HG02623 (cell line): ENCODE measurements around the gene VASP.
A peak's percentile ranks its signal among the peaks of the same experiment; 100 is the strongest.

Experiments used
- ATAC-seq: cut with Tn5 transposase; IDR thresholded peaks from one replicate; pipeline ENCODE4 v1.9.1; 2021; ENCODE audit warnings: moderate library complexity; ENCODE audit not compliant: unreplicated experiment

VASP gene

GRCh38 chr19:45514376-45515051 lies 7.2 kb downstream of the VASP start:
- no peak for ATAC-seq

- ATAC-seq = no peak
Observed at GRCh38 chr19:45515081-45515624, 7.9 kb downstream of the VASP start.

GRCh38 chr19:45515807-45516401 lies 8.6 kb downstream of the VASP start:
- ATAC-seq = no peak

GRCh38 chr19:45517238-45517637 lies 10.0 kb downstream of the VASP start:
- ATAC-seq = no peak

- no peak for ATAC-seq
Observed at GRCh38 chr19:45517641-45518468, 10.6 kb downstream of the VASP start.

GRCh38 chr19:45518469-45518826 lies 11.2 kb downstream of the VASP start:
- no peak for ATAC-seq

GRCh38 chr19:45522010-45522941 lies 15.0 kb downstream of the VASP start:
- ATAC-seq = no peak

GRCh38 chr19:45523642-45524256 lies 16.5 kb downstream of the VASP start:
- ATAC-seq = peak; percentile 73

GRCh38 chr19:45524575-45525129 lies 17.4 kb downstream of the VASP start:
- ATAC-seq = no peak

GRCh38 chr19:45526143-45526542 lies 18.9 kb downstream of the VASP start:
- ATAC-seq = no peak

GRCh38 chr19:45526971-45527370 lies 19.7 kb downstream of the VASP start:
- no peak for ATAC-seq

- ATAC-seq = no peak
Observed at GRCh38 chr19:45527731-45528130, 20.5 kb downstream of the VASP start.

- ATAC-seq = no peak
Observed at GRCh38 chr19:45528149-45528743, 21.0 kb downstream of the VASP start.

- no peak for ATAC-seq
Observed at GRCh38 chr19:45528744-45529419, 21.6 kb downstream of the VASP start.

- ATAC-seq = no peak
Observed at GRCh38 chr19:45529420-45529785, 22.1 kb downstream of the VASP start.

- no peak for ATAC-seq
Observed at GRCh38 chr19:45531349-45531748, 24.1 kb downstream of the VASP start.

- no peak for ATAC-seq
Observed at GRCh38 chr19:45539459-45539858, 32.2 kb downstream of the VASP start.

- ATAC-seq = no peak
Observed at GRCh38 chr19:45542234-45542668, 35.0 kb downstream of the VASP start.

- no peak for ATAC-seq
Observed at GRCh38 chr19:45547211-45547770, 40.0 kb downstream of the VASP start.
